ENCODE data around the gene STXBP6.

STXBP6 gene

GRCh38 chr14:25050269-25051150 lies 563 bp upstream of the STXBP6 start:
- DNase-seq = peak; percentile 27

- no peak for DNase-seq
These were observed 817 bp downstream of the STXBP6 start for GRCh38 chr14:25049093-25049567.

GRCh38 chr14:25048170-25049016 lies 1.6 kb downstream of the STXBP6 start:
- DNase-seq = no peak

GRCh38 chr14:25046301-25046943 lies 3.5 kb downstream of the STXBP6 start:
- no peak for DNase-seq

- no peak for DNase-seq
These were observed 5.7 kb downstream of the STXBP6 start for GRCh38 chr14:25044106-25044698.

- DNase-seq = peak; percentile 37
These were observed 7.3 kb downstream of the STXBP6 start for GRCh38 chr14:25042362-25043299.

DNA sequence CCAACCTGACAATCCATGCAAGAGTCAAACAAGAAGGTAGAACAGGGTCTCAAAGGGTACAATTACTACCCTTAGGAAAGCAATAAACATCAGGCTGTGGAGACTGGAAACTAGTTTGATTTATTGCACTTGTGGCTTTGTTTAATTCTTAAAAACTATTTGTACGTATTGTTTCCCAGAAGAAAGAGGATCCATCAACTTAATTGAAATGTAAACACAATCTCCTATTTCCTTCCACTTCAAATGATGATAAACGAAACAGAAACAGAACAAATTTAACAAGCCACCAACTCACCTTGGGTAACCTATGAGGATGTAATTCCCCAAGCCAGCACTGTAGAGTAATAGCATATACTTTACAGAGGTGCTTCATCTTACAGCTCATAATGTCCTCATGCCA lies 8.0 kb downstream of the STXBP6 start:
- peak; percentile 94 for DNase-seq

- peak; percentile 94 for DNase-seq
These were observed 8.5 kb downstream of the STXBP6 start for GRCh38 chr14:25041484-25041883.

- no peak for DNase-seq
These were observed 10.0 kb downstream of the STXBP6 start for GRCh38 chr14:25039933-25040332.

DNA sequence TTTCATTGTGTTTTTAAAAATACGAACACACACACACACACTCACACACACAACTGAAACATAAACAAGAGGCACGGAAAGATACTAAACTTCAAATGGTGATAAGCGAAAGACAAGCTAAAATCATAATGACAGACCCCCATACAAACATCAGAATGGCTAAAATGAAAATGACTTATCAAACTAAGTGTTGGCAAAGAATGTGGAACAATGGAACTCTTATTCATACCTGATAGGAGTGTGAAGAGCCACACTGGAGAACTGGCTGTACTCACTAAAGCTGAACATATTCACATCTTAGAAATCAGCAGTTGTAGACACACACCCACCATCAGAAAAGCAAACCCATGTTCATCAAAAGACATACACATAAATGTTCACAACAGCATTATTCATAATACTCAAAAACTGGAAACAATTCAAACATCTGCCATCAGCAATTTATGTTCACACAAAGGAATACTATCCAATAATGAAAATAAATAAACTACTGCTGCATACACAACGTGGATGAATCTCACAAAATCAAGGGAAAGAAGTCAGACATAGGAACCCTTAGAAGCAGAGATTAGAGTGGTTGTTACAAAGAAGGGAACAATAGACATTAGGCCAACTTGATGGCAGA lies 11.8 kb downstream of the STXBP6 start:
- DNase-seq = no peak

DNA sequence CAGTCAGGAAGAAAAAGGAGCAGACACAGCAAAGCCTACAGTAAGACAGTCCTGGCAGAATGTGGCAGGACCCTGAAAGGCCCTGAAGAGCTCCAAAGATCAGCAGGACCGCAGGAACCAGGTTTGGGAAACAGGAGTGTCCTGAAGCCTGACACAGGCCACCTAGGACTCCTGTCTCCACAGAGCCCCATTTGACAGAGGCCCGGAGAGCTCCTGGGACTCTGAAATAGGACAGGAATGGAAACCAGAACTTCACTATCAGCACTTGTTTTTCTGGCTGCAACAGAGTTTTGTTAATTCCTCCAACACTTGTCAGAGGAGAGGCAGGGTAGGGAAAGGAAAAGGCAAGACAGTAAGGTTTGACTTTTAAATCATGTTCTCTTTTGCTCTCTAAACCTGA lies 12.9 kb downstream of the STXBP6 start:
- no peak for DNase-seq

DNA sequence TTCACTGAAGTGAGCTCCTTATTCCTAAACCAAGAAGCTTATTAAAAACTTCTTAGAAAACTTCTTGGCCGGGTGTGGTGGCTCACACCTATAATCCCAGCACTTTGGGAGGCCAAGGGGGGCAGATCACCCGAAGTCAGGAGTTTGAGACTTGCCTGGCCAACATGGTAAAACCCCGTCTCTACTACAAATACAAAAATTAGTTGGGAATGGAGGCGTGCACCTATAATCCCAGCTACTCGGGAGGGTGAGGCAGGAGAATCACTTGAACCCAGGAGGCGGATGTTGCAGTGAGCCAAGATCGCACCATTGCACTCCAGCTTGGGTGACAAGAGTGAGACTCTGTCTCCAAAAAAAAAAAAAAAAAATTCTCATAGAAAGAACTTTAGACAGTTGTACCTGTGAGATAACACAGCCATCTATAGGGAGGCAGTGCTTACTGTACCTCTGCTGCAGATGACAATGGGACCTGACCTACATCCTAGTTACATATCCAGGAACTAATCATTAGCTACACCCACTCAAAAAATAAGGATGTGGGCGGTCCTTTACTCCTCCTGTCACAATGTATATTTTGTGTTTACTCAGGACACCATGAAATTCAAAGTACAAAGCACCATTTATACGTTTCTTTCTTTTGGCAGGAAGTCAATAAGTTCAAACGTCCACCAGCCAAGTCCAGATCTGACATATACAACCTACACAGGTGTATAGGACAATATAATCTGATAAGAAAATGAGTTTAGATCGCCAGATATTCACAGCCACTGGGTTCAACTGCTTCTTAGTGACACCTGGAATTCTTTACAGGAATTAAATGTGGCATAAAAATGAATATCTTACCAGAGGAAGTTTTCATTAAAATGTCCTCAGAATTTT lies 14.9 kb downstream of the STXBP6 start:
- no peak for DNase-seq

DNA sequence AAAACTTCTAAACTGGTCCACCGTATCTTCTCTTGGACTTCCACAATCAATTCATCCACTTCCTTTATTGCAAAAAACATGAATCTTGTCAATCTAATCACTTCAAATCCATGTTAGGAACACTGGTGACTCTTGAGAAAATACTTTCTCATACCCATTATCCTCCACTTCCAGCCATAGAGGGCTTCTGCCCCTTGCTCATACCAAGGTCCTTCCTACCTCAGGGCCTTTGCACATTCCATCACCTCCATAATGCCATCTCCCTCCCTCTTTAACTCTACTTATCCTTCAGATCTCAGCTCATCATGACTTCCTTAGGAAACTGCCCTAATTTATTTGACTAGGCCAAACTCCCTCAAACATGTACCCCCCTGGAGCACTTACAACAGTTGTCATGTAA lies 16.6 kb downstream of the STXBP6 start:
- DNase-seq = no peak

DNA sequence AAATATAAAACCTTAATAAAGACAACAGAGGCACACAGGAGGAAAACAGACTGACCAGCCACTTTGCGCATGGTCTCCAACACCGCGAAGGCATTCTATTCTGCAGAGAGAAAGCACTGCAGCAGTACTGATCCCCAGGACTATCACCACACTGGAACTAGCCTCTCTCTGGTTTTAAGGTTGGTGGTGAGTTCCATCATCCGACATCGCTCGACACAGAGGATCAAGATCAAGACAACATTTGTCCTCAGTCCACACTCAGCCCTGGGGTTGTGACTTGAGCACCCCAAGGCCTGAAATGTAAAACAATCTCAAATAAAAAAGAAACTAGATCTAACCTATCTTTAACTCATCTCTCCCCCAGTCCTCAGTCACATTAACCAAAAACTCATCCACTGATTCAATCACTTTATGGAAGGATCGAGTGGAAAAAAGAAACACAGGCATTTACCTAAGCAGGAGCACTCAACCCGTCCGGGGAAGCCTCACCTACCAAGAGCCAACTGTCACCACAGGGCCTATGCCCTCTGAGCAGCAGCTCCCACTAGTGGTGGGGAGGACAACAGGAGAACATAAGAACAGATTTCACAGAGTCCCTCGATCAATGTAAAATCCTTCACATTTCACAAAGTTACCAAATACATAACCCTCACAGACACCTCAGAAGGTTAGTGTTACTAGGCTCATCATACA lies 17.7 kb downstream of the STXBP6 start:
- no peak for DNase-seq

DNA sequence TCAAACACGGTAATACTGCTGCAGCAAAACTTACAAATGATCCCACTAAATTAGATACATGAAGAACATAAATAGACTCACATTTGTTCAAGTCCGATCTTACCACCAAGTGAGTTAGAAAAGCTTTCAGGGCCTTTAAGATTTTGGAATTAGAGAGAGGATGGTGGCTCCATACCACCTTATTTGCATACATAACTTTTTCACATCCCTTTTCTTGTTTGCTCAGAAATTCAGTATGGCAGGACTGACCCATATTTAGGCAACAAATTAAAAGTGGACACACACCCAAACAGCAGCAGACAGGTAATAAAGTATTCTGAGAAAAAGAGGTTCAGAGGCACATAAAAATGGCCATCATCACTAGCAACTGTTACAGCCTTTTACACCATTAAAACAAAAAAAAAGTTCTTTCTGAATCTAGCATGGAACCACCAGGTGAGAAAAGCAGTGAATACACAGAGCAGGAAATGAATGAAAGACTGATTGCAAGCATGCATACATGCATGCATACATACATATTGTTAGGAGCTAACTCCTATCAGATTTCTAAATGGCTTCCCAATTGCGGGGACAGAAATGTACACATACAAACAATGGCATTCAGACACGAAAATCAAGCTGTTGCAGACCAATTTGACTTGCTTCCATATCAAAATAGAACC lies 23.3 kb downstream of the STXBP6 start:
- no peak for DNase-seq

DNA sequence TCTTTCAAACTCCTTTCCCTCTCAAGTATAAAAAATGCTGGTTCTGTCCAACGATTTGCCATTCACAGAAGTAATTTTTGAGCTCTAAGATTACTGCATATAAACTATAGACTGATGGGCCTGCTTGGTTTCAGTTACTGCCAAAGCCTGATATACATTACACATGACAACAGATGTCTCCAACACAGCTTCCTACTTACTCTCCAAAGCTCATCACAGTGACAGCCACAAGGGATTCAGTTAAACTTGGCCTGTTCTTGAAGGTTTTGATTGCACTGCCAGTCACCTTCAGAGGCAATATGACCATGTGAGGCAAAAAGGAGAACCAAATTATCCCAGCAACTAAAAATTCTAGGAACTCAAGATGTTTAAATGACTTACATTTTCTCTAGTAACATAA lies 30.1 kb downstream of the STXBP6 start:
- no peak for DNase-seq

- no peak for DNase-seq
These were observed 32.4 kb downstream of the STXBP6 start for GRCh38 chr14:25017562-25017961.

- no peak for DNase-seq
These were observed 34.2 kb downstream of the STXBP6 start for GRCh38 chr14:25015761-25016160.

DNA sequence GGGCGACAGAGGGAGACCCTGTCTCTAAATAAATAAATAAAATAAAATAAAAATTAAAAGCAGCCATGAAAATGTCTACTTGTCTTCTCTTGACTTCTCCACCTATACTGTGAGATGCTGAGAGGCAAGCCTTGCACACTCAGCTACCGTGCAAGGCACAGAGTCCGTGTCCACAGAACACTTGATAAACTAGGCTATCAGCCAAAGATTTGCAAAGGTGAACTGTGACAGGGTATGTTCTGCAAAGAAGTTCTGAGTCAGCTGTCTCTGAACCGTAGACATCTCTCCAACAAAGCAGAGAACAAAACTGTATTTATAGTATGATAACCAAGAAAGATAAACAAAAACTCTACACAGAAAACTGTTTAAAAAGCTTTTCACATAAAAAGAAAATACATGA lies 35.5 kb downstream of the STXBP6 start:
- DNase-seq = no peak

All from NCI-H510A treated with DMSO at 0.1 percent for 48 hours (cell line).